ENCODE results near the gene AOPEP.

AOPEP gene

GRCh38 chr9:95025213-95026147, 299.0 kb downstream of the AOPEP start:
- DNase-seq: no peak

- no peak for DNase-seq
Observed at GRCh38 chr9:95026148-95026524, 299.6 kb downstream of the AOPEP start.

DNA sequence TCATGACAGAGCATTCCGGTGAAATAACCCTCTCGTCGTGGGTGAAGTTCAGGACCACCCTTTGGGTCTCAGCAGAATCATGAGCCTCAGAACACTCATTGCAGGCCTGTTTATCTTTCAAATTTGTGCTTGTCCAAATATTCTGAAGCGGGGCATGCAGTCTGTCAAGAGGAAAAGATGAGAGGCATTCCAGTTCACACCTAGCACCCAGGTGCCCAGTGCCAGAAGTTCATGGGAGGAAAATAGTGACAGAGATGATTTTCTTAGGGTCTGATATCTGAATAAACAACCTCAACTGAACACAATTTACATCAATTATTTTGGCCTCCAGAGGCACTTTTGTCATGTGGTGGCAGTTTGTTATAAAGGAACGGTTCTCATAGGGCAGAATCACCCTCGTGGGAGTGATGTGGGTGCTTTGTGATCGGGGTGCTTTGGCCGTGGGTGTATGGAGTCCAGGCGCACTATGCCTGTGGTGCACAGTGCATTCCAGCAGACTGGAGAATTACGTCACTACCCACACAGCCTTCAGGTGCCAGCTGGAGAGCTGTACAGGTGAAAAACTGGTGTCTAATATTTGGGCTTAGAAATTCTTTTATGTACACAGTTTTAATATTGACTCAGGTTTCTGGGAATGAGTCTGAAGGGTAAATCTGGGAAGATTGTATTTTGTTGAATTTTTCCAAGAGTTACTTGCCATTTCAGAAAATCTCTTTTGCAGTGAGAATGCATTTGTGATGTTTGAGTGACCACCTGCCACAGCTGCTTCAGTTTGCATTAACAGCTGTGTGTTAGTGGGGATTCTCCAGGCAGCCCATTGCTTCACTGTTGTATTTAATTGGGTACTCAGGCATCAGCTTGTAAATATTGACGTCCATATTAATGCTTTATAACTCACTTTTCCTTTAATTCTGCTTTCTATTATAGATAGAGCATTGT, 301.7 kb downstream of the AOPEP start:
- no peak for DNase-seq

DNA sequence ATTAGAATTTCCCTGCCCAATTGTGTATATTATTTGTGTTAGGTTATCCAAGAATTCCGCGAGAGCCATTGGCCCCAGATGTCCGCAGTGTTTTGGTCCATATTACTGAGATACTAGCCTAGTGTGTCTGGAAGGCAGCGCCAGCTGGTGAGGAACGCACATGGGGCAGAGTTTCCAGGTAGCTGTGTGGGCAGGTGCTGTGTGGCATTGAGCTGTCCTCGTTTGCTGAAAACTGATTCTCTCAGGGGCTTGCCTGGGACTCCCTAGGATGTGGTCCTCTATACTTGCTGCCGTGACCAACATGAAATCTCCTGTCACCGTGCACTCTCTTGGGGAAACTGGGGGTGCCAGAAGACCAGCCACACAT, 302.3 kb downstream of the AOPEP start:
- DNase-seq: no peak

GRCh38 chr9:95029288-95029687, 302.8 kb downstream of the AOPEP start:
- DNase-seq: no peak

GRCh38 chr9:95029720-95030119, 303.2 kb downstream of the AOPEP start:
- DNase-seq: no peak

DNA sequence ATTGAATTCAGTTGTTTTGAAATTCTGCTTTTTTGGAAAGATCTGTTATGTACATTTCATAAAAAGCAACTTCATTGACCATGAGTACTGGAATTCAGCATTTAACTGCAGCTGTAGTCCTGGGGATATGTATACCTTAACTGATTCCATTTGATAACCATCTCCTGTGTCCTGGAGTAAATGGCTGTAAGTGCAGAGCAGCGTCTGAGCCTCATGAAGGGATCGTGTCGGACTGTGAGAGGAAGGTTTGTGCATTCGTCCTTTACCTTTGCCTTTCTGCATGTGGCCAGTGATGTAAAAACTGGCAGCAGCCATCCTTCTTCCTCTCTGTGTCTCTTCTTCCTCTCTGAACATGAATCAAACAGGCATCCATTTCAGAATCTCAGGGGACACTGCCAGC, 303.8 kb downstream of the AOPEP start:
- DNase-seq: no peak

GRCh38 chr9:95030920-95031642, 304.6 kb downstream of the AOPEP start:
- no peak for DNase-seq

GRCh38 chr9:95031711-95032461, 305.4 kb downstream of the AOPEP start:
- DNase-seq: no peak

GRCh38 chr9:95032580-95033341, 306.3 kb downstream of the AOPEP start:
- DNase-seq: no peak

GRCh38 chr9:95035846-95036245, 309.3 kb downstream of the AOPEP start:
- no peak for DNase-seq

DNA sequence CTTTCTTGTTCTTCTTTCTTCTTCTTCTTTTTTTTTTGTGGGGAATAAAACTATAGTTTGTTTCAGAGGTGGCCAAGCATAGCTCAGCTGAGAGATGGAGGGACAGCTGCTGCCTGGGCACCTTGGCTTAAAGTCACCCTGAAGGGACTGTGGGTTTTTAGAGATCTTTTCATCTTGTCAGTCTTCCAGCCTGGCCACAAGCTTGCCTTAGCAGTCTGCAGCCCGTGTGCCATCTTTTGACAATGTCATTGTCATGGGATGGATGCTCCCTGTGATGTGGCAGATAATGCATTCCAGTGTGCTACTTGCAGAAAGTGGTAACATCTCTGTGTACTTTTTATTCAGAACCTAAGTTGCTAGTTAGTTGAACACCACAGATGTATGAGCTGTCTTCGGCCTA, 310.2 kb downstream of the AOPEP start:
- DNase-seq: no peak

DNA sequence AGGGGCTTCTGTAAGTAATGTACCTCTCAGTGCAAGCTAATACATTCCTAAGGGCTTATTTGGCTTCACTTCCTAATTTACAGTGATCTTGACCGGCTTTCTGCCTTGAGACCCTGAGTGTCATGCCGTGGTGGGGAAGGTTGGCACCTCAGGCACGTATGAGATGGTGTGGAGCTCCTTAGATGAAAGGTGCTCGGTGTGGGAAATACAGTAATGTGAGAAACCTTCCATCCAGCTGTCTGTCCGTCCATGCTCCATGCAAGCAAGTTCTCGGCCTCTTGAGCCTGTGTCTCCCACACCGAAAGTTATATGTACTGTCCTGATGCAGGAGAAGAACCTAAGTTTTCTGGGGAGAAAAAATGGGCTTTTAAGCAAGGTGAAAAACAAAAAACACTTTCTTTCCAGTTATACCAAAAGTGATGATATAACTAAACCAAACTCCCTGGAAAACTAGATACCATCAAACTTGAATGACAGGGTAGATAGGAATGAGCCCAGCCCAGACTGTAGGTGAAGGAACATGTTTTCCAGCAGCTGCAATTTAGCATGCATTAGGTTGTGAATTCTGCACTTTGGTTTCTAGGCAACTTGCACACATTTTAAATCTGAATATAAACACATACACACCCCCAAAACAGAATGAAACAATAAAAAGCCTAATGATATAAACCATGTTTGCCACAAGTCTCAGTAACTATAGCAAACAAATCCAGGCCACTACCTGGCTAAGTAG, 311.5 kb downstream of the AOPEP start:
- no peak for DNase-seq

GRCh38 chr9:95038666-95039065, 312.2 kb downstream of the AOPEP start:
- no peak for DNase-seq

- no peak for DNase-seq
Observed at GRCh38 chr9:95040106-95040505, 313.6 kb downstream of the AOPEP start.

GRCh38 chr9:95043826-95044225, 317.3 kb downstream of the AOPEP start:
- DNase-seq: no peak

DNA sequence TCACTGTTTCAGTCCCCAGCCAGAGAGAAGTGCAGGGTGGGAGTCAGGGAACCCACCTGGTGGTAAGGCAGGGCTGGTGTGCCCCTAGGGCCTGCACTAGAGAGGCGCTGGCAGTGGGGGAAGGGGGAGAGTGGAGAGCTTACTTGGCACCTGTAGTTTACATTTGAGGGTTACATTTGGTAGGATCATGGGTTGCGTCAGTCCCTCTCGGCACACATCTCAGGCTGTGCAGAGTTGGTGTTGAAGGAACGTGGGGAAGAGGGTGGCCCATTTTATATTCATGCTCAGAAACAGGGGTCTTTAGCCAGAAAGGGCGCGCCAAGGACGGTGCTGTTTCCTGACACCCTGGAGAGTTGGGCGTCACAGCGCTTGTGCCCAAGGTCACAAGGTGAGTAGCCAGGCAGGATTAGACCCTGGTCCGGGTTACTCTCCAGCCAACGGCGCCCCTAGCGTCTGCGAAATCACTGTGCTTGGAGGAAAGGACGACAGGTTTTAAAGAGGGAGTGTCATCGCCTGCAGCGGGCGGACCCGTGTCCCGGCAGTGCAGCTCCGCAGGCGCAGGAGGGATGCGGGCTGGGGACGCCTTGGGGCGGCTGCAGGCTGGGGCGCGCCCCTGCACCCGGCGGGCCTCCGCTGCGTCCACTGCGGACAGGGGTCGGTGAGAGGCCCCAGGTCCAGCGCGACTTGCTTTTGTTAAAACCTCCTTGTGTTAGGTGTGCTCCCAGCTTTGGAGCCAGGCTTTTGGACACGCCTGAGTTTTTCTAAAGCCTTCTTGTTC, 318.4 kb downstream of the AOPEP start:
- no peak for DNase-seq

DNA sequence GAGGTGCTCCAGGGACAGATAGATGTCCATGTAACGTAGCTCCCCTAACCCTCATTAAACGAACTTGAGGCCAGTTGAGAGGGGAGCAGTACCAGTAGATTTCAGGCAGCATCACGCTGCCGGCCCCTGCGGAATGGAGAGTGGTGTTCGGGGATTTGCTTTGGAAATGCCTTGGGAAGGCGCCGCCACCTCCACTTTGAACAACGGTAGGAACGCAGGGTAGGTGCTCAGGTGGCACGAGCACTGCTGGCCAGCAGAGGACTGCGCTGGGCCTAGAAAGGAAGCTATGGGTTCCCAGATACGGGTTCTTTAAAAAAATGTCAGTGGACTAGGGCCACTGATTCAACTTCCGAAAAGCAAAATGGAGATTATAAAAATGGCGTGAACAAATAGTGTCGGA, 319.3 kb downstream of the AOPEP start:
- no peak for DNase-seq

- no peak for DNase-seq
Observed at GRCh38 chr9:95047452-95048224, 321.1 kb downstream of the AOPEP start.

Measured in NCI-H1694 (cell line).